HCT116 (cell line): Measurements from ENCODE around the gene FCHO1. TPM values are rescaled to one million over a fixed set of nuclear protein-coding genes. Genes with fewer than 3 reads are reported as not detected.

Experiments
- ATAC-seq: fragments of 200-7000 bp; cut with Tn5 transposase; 2 replicates; pipeline ENCODE4 v1.9.1; 2020; ENCODE audit warnings: mild to moderate bottlenecking, moderate library complexity
- BruUV-seq: library from RNA; stranded (reverse); fragments of 400-500 nt; replicated peaks from 2 replicates; lab custom pipeline; 2021; lab: Mats Ljungman, UMichigan
- CTCF ChIA-PET: fragments of 300-600 bp; sonication (Branson Sonifier 250); formaldehyde crosslinking; loops from one replicate; lab custom pipeline; 2021; ENCODE audit warnings: antibody characterized with exemption; lab: Charles Lee
- POLR2A ChIA-PET: fragments of 300-600, 350-600 bp; sonication (Branson Sonifier 250); formaldehyde crosslinking; loops from one replicate; lab custom pipeline; 2021; ENCODE audit warnings: antibody characterized with exemption; lab: Charles Lee
- RAD21 ChIA-PET, 2 experiments: fragments of 300-600 bp; sonication (Branson Sonifier 250); formaldehyde crosslinking; loops; one replicate each; lab custom pipeline; 2023; ENCODE audit warnings: low total read pairs in 2 of 2; ENCODE audit not compliant: uncharacterized antibody in 2 of 2, unreplicated experiment in 2 of 2, low non-redundant PET in 1 of 2; lab: Charles Lee
- DNase-seq: peaks from one replicate; pipeline ENCODE4 v3.0.0-alpha.2; 2010; ENCODE audit warnings: low read depth, low spot score
- H2AFZ ChIP-seq: fragments of 200-600 bp; shearing (Covaris generic), sonication (generic); 2 replicates; pipeline ENCODE4 v1.6.1; 2017; ENCODE audit warnings: low read depth, mixed run types, mixed read lengths, antibody characterized with exemption, low read length; ENCODE audit not compliant: poor library complexity, severe bottlenecking
- H3K27ac ChIP-seq: 2 replicates; pipeline ENCODE4 v1.5.1; 2012; ENCODE audit warnings: low read depth, low read length
- H3K27me3 ChIP-seq: fragments of 200-600 bp; sonication (generic); 2 replicates; pipeline ENCODE4 v1.6.1; 2016; ENCODE audit warnings: mixed run types, low read length, mixed read lengths; ENCODE audit not compliant: insufficient read depth
- H3K36me3 ChIP-seq, 2 experiments: fragments of 200-500 bp in 1 of 2; fragments of 200-600 bp in 1 of 2; sonication (Bioruptor generic) in 1 of 2; sonication (generic) in 1 of 2; 2 replicates each; pipeline versions ENCODE4 v1.5.1 to v1.6.1; 2014 to 2016; ENCODE audit warnings: low read length in 2 of 2, inconsistent platforms in 1 of 2, mixed read lengths in 1 of 2, mixed run types in 1 of 2; ENCODE audit not compliant: insufficient read depth in 2 of 2, control insufficient read depth in 1 of 2
- H3K4me1 ChIP-seq, 2 experiments: fragments of 200-600 bp in 1 of 2; sonication (generic) in 1 of 2; 2 replicates each; pipeline versions ENCODE4 v1.5.1 to v1.6.1; 2012 to 2017; ENCODE audit warnings: low read length in 2 of 2, inconsistent platforms in 1 of 2, mild to moderate bottlenecking in 1 of 2, mixed read lengths in 1 of 2, mixed run types in 1 of 2, moderate library complexity in 1 of 2; ENCODE audit not compliant: insufficient read depth in 2 of 2, control insufficient read depth in 1 of 2
- H3K4me2 ChIP-seq: fragments of 200-600 bp; sonication (generic); 2 replicates; pipeline ENCODE4 v1.6.1; 2017; ENCODE audit warnings: mixed run types, low read length, mixed read lengths
- H3K4me3 ChIP-seq, 2 experiments: fragments of 200-600 bp in 1 of 2; sonication (generic) in 1 of 2; replicated peaks in 1 of 2; 2 replicates each; pipeline ENCODE4 v1.5.1; 2011 to 2016; ENCODE audit warnings: low read length in 2 of 2, control low read depth in 1 of 2, low read depth in 1 of 2, mild to moderate bottlenecking in 1 of 2, mixed read lengths in 1 of 2, mixed run types in 1 of 2
- H3K79me2 ChIP-seq: fragments of 200-600 bp; sonication (generic); 2 replicates; pipeline ENCODE4 v1.6.1; 2017; ENCODE audit warnings: mild to moderate bottlenecking, mixed run types, low read length, moderate library complexity, mixed read lengths; ENCODE audit not compliant: insufficient read depth
- H3K9ac ChIP-seq: fragments of 200-600 bp; sonication (generic); 2 replicates; pipeline ENCODE4 v1.6.1; 2016; ENCODE audit warnings: low read length, mixed read lengths
- H3K9me2 ChIP-seq: fragments of 200-600 bp; sonication (generic), shearing (Covaris generic); 2 replicates; pipeline ENCODE4 v1.6.1; 2017; ENCODE audit warnings: mixed run types, mild to moderate bottlenecking, moderate library complexity; ENCODE audit not compliant: insufficient read depth
- H3K9me3 ChIP-seq, 2 experiments: fragments of 200-500 bp in 1 of 2; fragments of 200-600 bp in 1 of 2; sonication (Bioruptor generic) in 1 of 2; sonication (generic) in 1 of 2; 2 replicates each; pipeline ENCODE4 v1.6.1; 2014 to 2017; ENCODE audit warnings: low read length in 2 of 2, mixed read lengths in 2 of 2, inconsistent platforms in 1 of 2, low read depth in 1 of 2, mild to moderate bottlenecking in 1 of 2, mixed run types in 1 of 2, moderate library complexity in 1 of 2; ENCODE audit not compliant: control insufficient read depth in 1 of 2, insufficient read depth in 1 of 2
- H4K20me1 ChIP-seq: fragments of 200-600 bp; sonication (generic), shearing (Covaris generic); 2 replicates; pipeline ENCODE4 v1.6.1; 2017; ENCODE audit warnings: mixed run types, mild to moderate bottlenecking, moderate library complexity; ENCODE audit not compliant: insufficient read depth
- CBX3 ChIP-seq: IDR thresholded peaks from 2 replicates; pipeline ENCODE4 v1.6.1; 2012; ENCODE audit warnings: low read depth
- CEBPB ChIP-seq: IDR thresholded peaks from 2 replicates; pipeline ENCODE4 v1.6.1; 2012; ENCODE audit warnings: low read depth
- CTCF ChIP-seq, 3 experiments: fragments of 200-600 bp in 1 of 3; sonication (generic) in 1 of 3; IDR thresholded peaks in 2 of 3; conservative IDR thresholded peaks in 1 of 3; 2 replicates each; pipeline ENCODE4 v1.5.1; 2012 to 2017; ENCODE audit warnings: low read depth in 2 of 3, low read length in 2 of 3, antibody characterized with exemption in 1 of 3, borderline replicate concordance in 1 of 3, control low read depth in 1 of 3, mild to moderate bottlenecking in 1 of 3, mixed read lengths in 1 of 3, mixed run types in 1 of 3, moderate library complexity in 1 of 3; ENCODE audit not compliant: insufficient read depth in 1 of 3
- EGR1 ChIP-seq: IDR thresholded peaks from 2 replicates; pipeline ENCODE4 v1.6.1; 2012; ENCODE audit warnings: low read depth
- JUND ChIP-seq: IDR thresholded peaks from 2 replicates; pipeline ENCODE4 v1.6.1; 2012
- MAX ChIP-seq: IDR thresholded peaks from 2 replicates; pipeline ENCODE4 v1.6.1; 2012
- POLR2A ChIP-seq: IDR thresholded peaks from 2 replicates; pipeline ENCODE4 v1.7.0; 2011; ENCODE audit warnings: borderline replicate concordance; ENCODE audit not compliant: insufficient read depth, insufficient read length; ENCODE audit errors: extremely low read depth
- POLR2AphosphoS5 ChIP-seq: IDR thresholded peaks from 2 replicates; pipeline ENCODE4 v1.6.1; 2011; ENCODE audit warnings: mild to moderate bottlenecking, low read depth, low read length, moderate library complexity
- RAD21 ChIP-seq: IDR thresholded peaks from 2 replicates; pipeline ENCODE4 v1.6.1; 2012; ENCODE audit warnings: low read depth, mild to moderate bottlenecking
- SP1 ChIP-seq: IDR thresholded peaks from 2 replicates; pipeline ENCODE4 v1.6.1; 2012; ENCODE audit warnings: low read depth
- SRF ChIP-seq: IDR thresholded peaks from 2 replicates; pipeline ENCODE4 v1.6.1; 2012; ENCODE audit warnings: low read depth
- TCF7L2 ChIP-seq: IDR thresholded peaks from 2 replicates; pipeline ENCODE4 v1.7.0; 2011; ENCODE audit warnings: borderline replicate concordance, inconsistent platforms; ENCODE audit not compliant: insufficient read depth, insufficient read length; ENCODE audit errors: extremely low read depth
- ZNF274 ChIP-seq: fragments of 200-500 bp; sonication (Bioruptor generic); IDR thresholded peaks from 2 replicates; pipeline ENCODE4 v1.6.1; 2014; ENCODE audit warnings: mild to moderate bottlenecking, low read depth, low read length, inconsistent platforms
- intact Hi-C: fragments of 100-400 bp; cut with micrococcal nuclease; formaldehyde crosslinking; loops from 2 replicates; pipeline ENCODE4 v1.10.0; 2022
- total RNA-seq: library from RNA; stranded (reverse); gene quantifications from one replicate; pipeline ENCODE4 v1.2.1, GENCODE V29; 2021; ENCODE audit not compliant: unreplicated experiment

The FCHO1 gene
- total RNA-seq, 1 experiment from 2014 or later: 28.1 TPM

GRCh38 chr19:17830567-17831418 is 79.5 kb downstream of the FCHO1 start:
- Histone ChIP-seq H3K27me3 (no peaks in the 10 kb centered on the region), H2AFZ (no peak overlapping the region), H3K9ac (peak overlapping the region; percentile 77), H3K36me3 (no peaks in the 10 kb centered on the region), H3K4me2 (peak overlapping the region; percentile 97), H3K27ac (peak overlapping the region; percentile 97), H4K20me1 (no peaks in the 10 kb centered on the region), H3K4me3 (peak overlapping the region; percentile 66 to 74), H3K9me3 (no peaks in the 10 kb centered on the region), H3K9me2 (no peaks in the 10 kb centered on the region), H3K79me2 (no peaks in the 10 kb centered on the region), H3K4me1 (peaks cover 15 to 34% of the 10 kb centered on the region in 2 experiments)
- ATAC-seq (peak; percentile 85), DNase-seq (peak; percentile 91)
- CTCF ChIA-PET: interaction anchor here (0.6 to 1.4 kb wide), 13 partner anchors 9 to 390 kb away, joined by 3 to 17 read pairs (median 3); partner anchors contain the start of gene RPL18A
- TF ChIP-seq RAD21 (no peak), SP1 (peak; percentile 42; the same call in 1 of the 2 replicates), POLR2AphosphoS5 (peak; percentile 49), EGR1 (0 out of 2 replicates have a peak, but pooled peaks have one; percentile 33)
- intact Hi-C loops: no loop called here
- no TSS peak for BruUV-seq
- POLR2A ChIA-PET: interaction anchor here (0.6 to 2.4 kb wide), 18 partner anchors 11 to 763 kb away, joined by 3 to 37 read pairs (median 4); partner anchors contain the start of genes B3GNT3 and RPL18A
- RAD21 ChIA-PET: interaction anchor here (0.5 to 1.0 kb wide), 6 partner anchors 12 to 102 kb away, joined by 3 to 7 read pairs (median 4); partner anchors contain the start of genes CCDC124 (in 1 of the 2) and RPL18A (in 1 of the 2)

- BruUV-seq: no TSS peak
- POLR2A ChIA-PET: interaction anchor here (0.6 to 2.4 kb wide), 14 partner anchors 11 to 763 kb away, joined by 3 to 37 read pairs (median 4); partner anchors contain the start of genes B3GNT3 and RPL18A
- Histone ChIP-seq H3K4me1 (peaks cover 15 to 37% of the 10 kb centered on the region in 2 experiments), H3K4me3 (peak overlapping the region; percentile 66 to 74)
- RAD21 ChIA-PET: interaction anchor here in 1 of 2 experiments (0.5 to 0.9 kb wide), 3 partner anchors 14 to 101 kb away, joined by 4 to 7 read pairs (median 5); partner anchors contain the start of gene CCDC124
- TF ChIP-seq POLR2AphosphoS5 (no peak), SP1 (no peak), CTCF (IDR thresholded peaks at IDR 0.05 in 2 of 3, conservative IDR thresholded peaks at IDR 0.05 in 1 of 3; ENCODE audit: borderline replicate concordance in 1 of 3, insufficient read depth in 1 of 3, low read depth in 2 of 3, low read length in 2 of 3) (no peak), CEBPB (no peak), POLR2A (no peak), TCF7L2 (no peak), MAX (no peak), RAD21 (no peak), SRF (no peak), JUND (no peak), EGR1 (no peak), ZNF274 (no peak), CBX3 (no peak)
- TF ChIP-seq, all 23 proteins: peak for 0
- Histone ChIP-seq H3K4me2 (peak overlapping the region; percentile 97), H3K27ac (peak overlapping the region; percentile 49; the same call in 1 of the 2 replicates), H3K27me3 (no peaks in the 10 kb centered on the region), H2AFZ (no peak overlapping the region), H3K9ac (peak overlapping the region; percentile 77), H3K36me3 (no peaks in the 10 kb centered on the region), H3K9me2 (no peaks in the 10 kb centered on the region), H3K9me3 (no peaks in the 10 kb centered on the region), H3K79me2 (no peaks in the 10 kb centered on the region), H4K20me1 (no peaks in the 10 kb centered on the region)
- intact Hi-C loops: no loop called here
- no peak for DNase-seq
- no peak for ATAC-seq
- CTCF ChIA-PET: interaction anchor here (0.6 to 1.4 kb wide), 10 partner anchors 8 to 390 kb away, joined by 3 to 17 read pairs (median 3); partner anchors contain the start of gene RPL18A
Observed at GRCh38 chr19:17831419-17831888, 80.2 kb downstream of the FCHO1 start.
